Lower leg skin (tissue), 3 donors: ENCODE data around the gene PMF1.

Experiments used
- POLR2A ChIP-seq, 2 donors: fragments of 450-650 bp; IDR thresholded peaks; one replicate each; pipeline ENCODE4 v1.6.1; 2016 to 2017; ENCODE audit warnings: antibody characterized with exemption in 2 of 2, mild to moderate bottlenecking in 1 of 2, moderate library complexity in 1 of 2
- TF ChIP-seq, protein P1 (sequence below), 3 donors: fragments of 450-650 bp; IDR thresholded peaks; one replicate each; pipeline ENCODE4 v1.5.1; 2016; ENCODE audit warnings: antibody characterized with exemption in 3 of 3, mild to moderate bottlenecking in 3 of 3, moderate library complexity in 2 of 3

DNA sequence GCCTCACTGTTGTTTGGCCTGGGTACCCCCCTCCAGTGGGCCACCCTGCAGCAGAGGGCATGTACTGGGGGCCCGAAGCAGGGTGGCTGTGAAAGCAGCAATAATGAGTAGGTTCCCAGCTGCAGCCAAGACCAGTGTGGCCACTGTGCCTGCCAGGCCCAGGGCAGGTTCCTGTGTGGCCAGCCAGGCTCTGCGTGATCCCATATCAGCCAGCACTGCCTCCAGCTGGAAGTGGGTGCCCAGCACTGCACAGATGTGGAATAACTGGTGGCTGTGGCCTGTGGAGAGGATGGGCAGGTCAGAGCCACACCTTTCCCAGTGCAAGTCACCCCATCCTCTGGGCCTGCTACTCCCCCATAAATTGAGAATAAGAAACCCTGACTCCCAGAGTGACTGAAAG is 31.3 kb downstream of the PMF1 start:
- TF ChIP-seq, protein P1, sequence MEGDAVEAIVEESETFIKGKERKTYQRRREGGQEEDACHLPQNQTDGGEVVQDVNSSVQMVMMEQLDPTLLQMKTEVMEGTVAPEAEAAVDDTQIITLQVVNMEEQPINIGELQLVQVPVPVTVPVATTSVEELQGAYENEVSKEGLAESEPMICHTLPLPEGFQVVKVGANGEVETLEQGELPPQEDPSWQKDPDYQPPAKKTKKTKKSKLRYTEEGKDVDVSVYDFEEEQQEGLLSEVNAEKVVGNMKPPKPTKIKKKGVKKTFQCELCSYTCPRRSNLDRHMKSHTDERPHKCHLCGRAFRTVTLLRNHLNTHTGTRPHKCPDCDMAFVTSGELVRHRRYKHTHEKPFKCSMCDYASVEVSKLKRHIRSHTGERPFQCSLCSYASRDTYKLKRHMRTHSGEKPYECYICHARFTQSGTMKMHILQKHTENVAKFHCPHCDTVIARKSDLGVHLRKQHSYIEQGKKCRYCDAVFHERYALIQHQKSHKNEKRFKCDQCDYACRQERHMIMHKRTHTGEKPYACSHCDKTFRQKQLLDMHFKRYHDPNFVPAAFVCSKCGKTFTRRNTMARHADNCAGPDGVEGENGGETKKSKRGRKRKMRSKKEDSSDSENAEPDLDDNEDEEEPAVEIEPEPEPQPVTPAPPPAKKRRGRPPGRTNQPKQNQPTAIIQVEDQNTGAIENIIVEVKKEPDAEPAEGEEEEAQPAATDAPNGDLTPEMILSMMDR (IDR thresholded peaks at IDR 0.05), result no peak
- TF ChIP-seq POLR2A (IDR thresholded peaks at IDR 0.05), result no peak
